H9 (cell line): ENCODE data around the gene APPBP2. TPM values are rescaled to one million over a fixed set of nuclear protein-coding genes. Genes with fewer than 3 reads are reported as not detected.

ENCODE experiments used
- DNase-seq: peaks from one replicate; pipeline ENCODE4 v3.0.0-alpha.2; 2017
- H2AFZ ChIP-seq: one replicate; pipeline ENCODE4 v1.6.1; 2013; ENCODE audit warnings: mild to moderate bottlenecking, low read length, control low read depth, moderate library complexity
- H2AK5ac ChIP-seq: 2 replicates; pipeline ENCODE4 v1.6.1; 2013; ENCODE audit warnings: low read length, control low read depth, mixed read lengths; ENCODE audit not compliant: insufficient read length
- H2BK120ac ChIP-seq: one replicate; pipeline ENCODE4 v1.6.1; 2013; ENCODE audit warnings: low read depth, mild to moderate bottlenecking, low read length, control low read depth, inconsistent platforms; ENCODE audit not compliant: poor library complexity, severe bottlenecking
- H2BK12ac ChIP-seq: 2 replicates; pipeline ENCODE4 v1.6.1; 2013; ENCODE audit warnings: low read length, control low read depth, mixed read lengths, low read depth; ENCODE audit not compliant: insufficient read length
- H2BK15ac ChIP-seq: 2 replicates; pipeline ENCODE4 v1.6.1; 2013; ENCODE audit warnings: low read depth, low read length, control low read depth
- H2BK20ac ChIP-seq: one replicate; pipeline ENCODE4 v1.6.1; 2013; ENCODE audit warnings: low read depth, mild to moderate bottlenecking, low read length, control low read depth, inconsistent platforms; ENCODE audit not compliant: poor library complexity, severe bottlenecking
- H2BK5ac ChIP-seq: 2 replicates; pipeline ENCODE4 v1.6.1; 2013; ENCODE audit warnings: low read length, control low read depth, mixed read lengths; ENCODE audit not compliant: insufficient read length
- H3K14ac ChIP-seq: 2 replicates; pipeline ENCODE4 v1.6.1; 2013; ENCODE audit warnings: low read length, control low read depth; ENCODE audit not compliant: insufficient read depth
- H3K18ac ChIP-seq: 2 replicates; pipeline ENCODE4 v1.6.1; 2013; ENCODE audit warnings: low read depth, mild to moderate bottlenecking, mixed read lengths, low read length, control low read depth; ENCODE audit not compliant: insufficient read length
- H3K23ac ChIP-seq: 2 replicates; pipeline ENCODE4 v1.6.1; 2013; ENCODE audit warnings: low read length, control low read depth, mixed read lengths, low read depth; ENCODE audit not compliant: insufficient read length
- H3K23me2 ChIP-seq: 2 replicates; pipeline ENCODE4 v1.6.1; 2013; ENCODE audit warnings: low read depth, mild to moderate bottlenecking, mixed read lengths, low read length, control low read depth; ENCODE audit not compliant: insufficient read length, poor library complexity, severe bottlenecking
- H3K27ac ChIP-seq: 2 replicates; pipeline ENCODE4 v1.5.1; 2013; ENCODE audit warnings: low read length, control low read depth, mixed read lengths, low read depth; ENCODE audit not compliant: insufficient read length
- H3K27me3 ChIP-seq: 2 replicates; pipeline ENCODE4 v1.6.1; 2013; ENCODE audit warnings: low read length, control low read depth, inconsistent platforms; ENCODE audit not compliant: insufficient read depth
- H3K4ac ChIP-seq: 2 replicates; pipeline ENCODE4 v1.6.1; 2013; ENCODE audit warnings: low read depth, mild to moderate bottlenecking, control low read depth, inconsistent platforms, low read length, moderate library complexity
- H3K4me1 ChIP-seq: 2 replicates; pipeline ENCODE4 v1.6.1; 2013; ENCODE audit warnings: low read length, control low read depth, inconsistent platforms; ENCODE audit not compliant: insufficient read depth
- H3K4me2 ChIP-seq: 2 replicates; pipeline ENCODE4 v1.6.1; 2013; ENCODE audit warnings: low read length, control low read depth, mixed read lengths; ENCODE audit not compliant: insufficient read length, insufficient read depth
- H3K56ac ChIP-seq: 2 replicates; pipeline ENCODE4 v1.6.1; 2013; ENCODE audit warnings: low read depth, mild to moderate bottlenecking, mixed read lengths, low read length, control low read depth; ENCODE audit not compliant: insufficient read length
- H3K79me1 ChIP-seq: 2 replicates; pipeline ENCODE4 v1.6.1; 2013; ENCODE audit warnings: low read depth, mild to moderate bottlenecking, moderate library complexity, low read length, control low read depth, inconsistent platforms; ENCODE audit not compliant: insufficient read depth, poor library complexity, severe bottlenecking
- H3K79me2 ChIP-seq: 2 replicates; pipeline ENCODE4 v1.6.1; 2013; ENCODE audit warnings: low read length, control low read depth, inconsistent platforms; ENCODE audit not compliant: insufficient read depth
- H3K9ac ChIP-seq: 2 replicates; pipeline ENCODE4 v1.6.1; 2013; ENCODE audit warnings: low read length, control low read depth, mixed read lengths; ENCODE audit not compliant: insufficient read length; ENCODE audit errors: extremely low read depth
- H3K9me3 ChIP-seq: one replicate; pipeline ENCODE4 v1.6.1; 2013; ENCODE audit warnings: low read depth, low read length, inconsistent platforms; ENCODE audit not compliant: control insufficient read depth
- H3T11ph ChIP-seq: one replicate; pipeline ENCODE4 v1.6.1; 2013; ENCODE audit warnings: mild to moderate bottlenecking, low read length, control low read depth, inconsistent platforms
- H4K20me1 ChIP-seq: one replicate; pipeline ENCODE4 v1.6.1; 2013; ENCODE audit not compliant: control insufficient read depth, insufficient read length, insufficient read depth
- H4K5ac ChIP-seq: 2 replicates; pipeline ENCODE4 v1.6.1; 2013; ENCODE audit warnings: low read depth, mild to moderate bottlenecking, mixed read lengths, low read length, control low read depth; ENCODE audit not compliant: insufficient read length
- H4K8ac ChIP-seq: replicated peaks from 2 replicates; pipeline ENCODE4 v1.6.1; 2013; ENCODE audit warnings: low read length, control low read depth, mixed read lengths, low read depth; ENCODE audit not compliant: insufficient read length
- H4K91ac ChIP-seq: 2 replicates; pipeline ENCODE4 v1.6.1; 2013; ENCODE audit warnings: low read depth, mild to moderate bottlenecking, moderate library complexity, mixed read lengths, low read length, control low read depth; ENCODE audit not compliant: insufficient read length
- H3K27ac Mint-ChIP-seq, 3 experiments: 2 replicates in 2 of 3; 3 replicates in 1 of 3; pipeline ENCODE4 v1.8.0; 2020 to 2021; ENCODE audit warnings: mixed read lengths in 3 of 3, mild to moderate bottlenecking in 1 of 3, moderate library complexity in 1 of 3
- H3K27me3 Mint-ChIP-seq: 2 replicates; pipeline ENCODE4 v1.8.0; 2021; ENCODE audit warnings: low read depth, mild to moderate bottlenecking, moderate library complexity, mixed read lengths
- H3K36me3 Mint-ChIP-seq, 3 experiments: 2 replicates in 2 of 3; 3 replicates in 1 of 3; pipeline ENCODE4 v1.8.0; 2020 to 2021; ENCODE audit warnings: low read depth in 3 of 3, mixed read lengths in 3 of 3; ENCODE audit not compliant: insufficient read depth in 1 of 3
- H3K4me1 Mint-ChIP-seq, 2 experiments: 2 replicates each; pipeline ENCODE4 v1.8.0; 2020; ENCODE audit warnings: mixed read lengths in 2 of 2
- H3K4me3 Mint-ChIP-seq, 2 experiments: 2 replicates in 1 of 2; 3 replicates in 1 of 2; pipeline ENCODE4 v1.8.0; 2020 to 2021; ENCODE audit warnings: mild to moderate bottlenecking in 2 of 2, mixed read lengths in 2 of 2, moderate library complexity in 1 of 2
- H3K9me3 Mint-ChIP-seq, 2 experiments: 2 replicates in 1 of 2; 3 replicates in 1 of 2; pipeline ENCODE4 v1.8.0; 2020; ENCODE audit warnings: mild to moderate bottlenecking in 2 of 2, mixed read lengths in 2 of 2, moderate library complexity in 1 of 2
- CTCF ChIP-seq: fragments of 200-600 bp; sonication (generic); conservative IDR thresholded peaks from 3 replicates; pipeline ENCODE4 v1.8.0; 2021; ENCODE audit warnings: antibody characterized with exemption, mild to moderate bottlenecking
- WGBS: extraction: QIAGEN DNeasy Blood & Tissue Kit; methylation state at CpG from one replicate; pipeline ENCODE4 v1.1.7; 2013; ENCODE audit warnings: missing lambda C conversion rate, low lambda C conversion rate, mixed read lengths; ENCODE audit not compliant: insufficient read length; ENCODE audit errors: extremely low coverage; 5-methylcytosine and 5-hydroxymethylcytosine counted together
- total RNA-seq: library from RNA; stranded (reverse); gene quantifications from 2 replicates; pipeline ENCODE4 v1.2.1, GENCODE V29; 2021

APPBP2 gene
- total RNA-seq, 1 experiment from 2014 or later: 17.0 TPM

- Histone ChIP-seq H3K4me2 (no peak overlapping the region), H4K20me1 (no peaks in the 10 kb centered on the region), H2BK15ac (no peak overlapping the region), H3K9ac (no peak overlapping the region), H3K56ac (no peak overlapping the region), H3K4ac (no peak overlapping the region), H2BK20ac (no peak overlapping the region), H2BK5ac (no peak overlapping the region), H3T11ph (no peak overlapping the region), H3K27ac (no peak overlapping the region), H3K14ac (no peak overlapping the region), H2BK12ac (no peak overlapping the region), H3K79me1 (no peaks in the 10 kb centered on the region), H3K23ac (no peak overlapping the region), H3K79me2 (no peaks in the 10 kb centered on the region), H3K23me2 (no peaks in the 10 kb centered on the region), H4K8ac (no peak overlapping the region), H4K5ac (no peak overlapping the region), H4K91ac (no peak overlapping the region), H3K18ac (no peak overlapping the region), H3K4me1 (no peaks in the 10 kb centered on the region), H2AK5ac (no peak overlapping the region), H2AFZ (no peak overlapping the region), H3K9me3 (no peaks in the 10 kb centered on the region), H3K27me3 (no peaks in the 10 kb centered on the region), H2BK120ac (no peak overlapping the region)
- no peaks in the 10 kb centered on the region for H3K27me3 Mint-ChIP-seq
- no peak for TF ChIP-seq CTCF
- no peak for DNase-seq
- peaks cover 0 to 5% (median 0%) of the 10 kb centered on the region in 3 experiments; a peak in 1 of 7 replicates for H3K36me3 Mint-ChIP-seq
- H3K4me3 Mint-ChIP-seq: no peak overlapping the region
- H3K4me1 Mint-ChIP-seq: no peaks in the 10 kb centered on the region
- peaks cover 8 to 18% of the 10 kb centered on the region in 2 experiments; a peak in 4 of 5 replicates for H3K9me3 Mint-ChIP-seq
- H3K27ac Mint-ChIP-seq: no peak overlapping the region
- WGBS: no CpG with 5 or more reads among the region's 3 CpGs
Measured at GRCh38 chr17:60412701-60413100, 113.3 kb downstream of the APPBP2 start.
